SK-N-SH (cell line): ENCODE measurements around the gene SAGE1. TPM values are rescaled to one million over a fixed set of nuclear protein-coding genes. Genes with fewer than 3 reads are reported as not detected.
A peak's percentile ranks its signal among the peaks of the same experiment; 100 is the strongest.
"Not testable (repeated sequence)": the region's sequence is repeated elsewhere in the genome, so short reads cannot be mapped to it uniquely, and the experiment has no call there.

Experiments
- CTCF ChIA-PET: fragments of 300-600, 350-600 bp; formaldehyde crosslinking; extraction: SDS; loops from one replicate; lab custom pipeline; 2021; lab: Yijun Ruan, JAX
- POLR2A ChIA-PET: fragments of 350-600 bp; sonication (Branson Sonifier 250); formaldehyde crosslinking; extraction: SDS; loops from one replicate; lab custom pipeline; 2020; ENCODE audit warnings: antibody characterized with exemption, inconsistent platforms; lab: Yijun Ruan, JAX
- DNase-seq: peaks from one replicate; pipeline ENCODE4 v3.0.0; 2012
- H2AFZ ChIP-seq: fragments of 200-600 bp; sonication (generic); 2 replicates; pipeline ENCODE4 v1.8.1; 2016; ENCODE audit warnings: antibody characterized with exemption, mild to moderate bottlenecking, low read depth
- H3F3A ChIP-seq: fragments of 200-600 bp; sonication (generic); replicated peaks from 2 replicates; pipeline ENCODE3; 2016; ENCODE audit warnings: antibody characterized with exemption, mild to moderate bottlenecking; ENCODE audit not compliant: insufficient read depth
- H3K27ac ChIP-seq, 2 experiments: fragments of 200-500 bp in 1 of 2; fragments of 200-600 bp in 1 of 2; sonication (Bioruptor generic) in 1 of 2; sonication (generic), shearing (Covaris generic) in 1 of 2; 2 replicates each; pipeline versions ENCODE4 v1.5.1 to v1.6.1; 2014 to 2016; ENCODE audit warnings: low read depth in 2 of 2, inconsistent platforms in 1 of 2, low read length in 1 of 2, mild to moderate bottlenecking in 1 of 2, mixed read lengths in 1 of 2
- H3K27me3 ChIP-seq: fragments of 200-600 bp; sonication (generic), shearing (Covaris generic); 2 replicates; pipeline ENCODE4 v1.6.1; 2016; ENCODE audit warnings: mixed run types; ENCODE audit not compliant: insufficient read depth
- H3K36me3 ChIP-seq, 2 experiments: fragments of 200-500 bp in 1 of 2; fragments of 200-600 bp in 1 of 2; sonication (Bioruptor generic) in 1 of 2; sonication (generic) in 1 of 2; replicated peaks in 1 of 2; 2 replicates each; pipeline versions ENCODE3 to v1.5.1; 2014 to 2016; ENCODE audit warnings: low read length in 1 of 2, mild to moderate bottlenecking in 1 of 2; ENCODE audit not compliant: insufficient read depth in 2 of 2, control insufficient read depth in 1 of 2
- H3K4me1 ChIP-seq, 2 experiments: fragments of 200-500 bp in 1 of 2; fragments of 200-600 bp in 1 of 2; sonication (Bioruptor generic) in 1 of 2; sonication (generic), shearing (Covaris generic) in 1 of 2; 2 replicates each; pipeline versions ENCODE4 v1.5.1 to v1.6.1; 2014 to 2016; ENCODE audit warnings: low read depth in 1 of 2, low read length in 1 of 2, mixed run types in 1 of 2; ENCODE audit not compliant: insufficient read depth in 2 of 2, control insufficient read depth in 1 of 2
- H3K4me2 ChIP-seq: fragments of 200-600 bp; sonication (generic), shearing (Covaris generic); 2 replicates; pipeline ENCODE4 v1.6.1; 2017; ENCODE audit warnings: mixed run types
- H3K4me3 ChIP-seq, 2 experiments: fragments of 200-500 bp in 1 of 2; fragments of 200-600 bp in 1 of 2; sonication (Bioruptor generic) in 1 of 2; sonication (generic), shearing (Covaris generic) in 1 of 2; 2 replicates each; pipeline versions ENCODE4 v1.5.1 to v1.8.1; 2014 to 2016; ENCODE audit warnings: low read depth in 2 of 2, inconsistent platforms in 1 of 2, low read length in 1 of 2, mild to moderate bottlenecking in 1 of 2, mixed read lengths in 1 of 2, moderate library complexity in 1 of 2
- H3K79me2 ChIP-seq: fragments of 200-600 bp; sonication (generic); 2 replicates; pipeline ENCODE4 v1.8.1; 2017; ENCODE audit warnings: mild to moderate bottlenecking; ENCODE audit not compliant: insufficient read depth
- H3K9ac ChIP-seq: fragments of 200-600 bp; sonication (generic); 2 replicates; pipeline ENCODE4 v1.6.1; 2017; ENCODE audit warnings: mixed run types
- H3K9me2 ChIP-seq: fragments of 200-600 bp; sonication (generic); 2 replicates; pipeline ENCODE4 v1.6.1; 2017; ENCODE audit warnings: mixed run types
- H3K9me3 ChIP-seq: fragments of 200-600 bp; sonication (generic); 2 replicates; pipeline ENCODE4 v1.6.1; 2017; ENCODE audit warnings: mixed run types, mild to moderate bottlenecking, moderate library complexity
- H4K20me1 ChIP-seq: fragments of 200-600 bp; sonication (generic); 2 replicates; pipeline ENCODE4 v1.6.1; 2017; ENCODE audit warnings: mild to moderate bottlenecking, mixed run types; ENCODE audit not compliant: insufficient read depth
- CHD2 ChIP-seq: fragments of 150-350 bp; IDR thresholded peaks from 2 replicates; pipeline ENCODE4 v1.6.1; 2018; ENCODE audit warnings: low read length; ENCODE audit not compliant: partially characterized antibody
- CTCF ChIP-seq: fragments of 200-600 bp; sonication (generic); IDR thresholded peaks from 2 replicates; pipeline ENCODE4 v1.6.1; 2017; ENCODE audit warnings: antibody characterized with exemption, mild to moderate bottlenecking, moderate library complexity
- ELF1 ChIP-seq: IDR thresholded peaks from 2 replicates; pipeline ENCODE4 v1.4.0; 2012
- FOXJ3 ChIP-seq: sonication (generic); formaldehyde crosslinking; IDR thresholded peaks from 2 replicates; pipeline ENCODE4 v1.5.1; 2020; ENCODE audit warnings: mild to moderate bottlenecking, missing genetic modification reagents
- GATA2 ChIP-seq: sonication (generic); formaldehyde crosslinking; IDR thresholded peaks from 2 replicates; pipeline ENCODE4 v1.5.0; 2020; ENCODE audit warnings: mild to moderate bottlenecking, missing genetic modification reagents
- IRF3 ChIP-seq: fragments of 150-350 bp; IDR thresholded peaks from 2 replicates; pipeline ENCODE4 v1.6.1; 2016; ENCODE audit warnings: mild to moderate bottlenecking, low read depth, low read length
- MAX ChIP-seq: IDR thresholded peaks from 2 replicates; pipeline ENCODE4 v1.4.0; 2012; ENCODE audit warnings: low read depth
- MEF2A ChIP-seq: IDR thresholded peaks from 2 replicates; pipeline ENCODE4 v1.4.0; 2012; ENCODE audit warnings: low read depth, borderline replicate concordance
- MXI1 ChIP-seq: IDR thresholded peaks from 2 replicates; pipeline ENCODE4 v1.6.1; 2012; ENCODE audit warnings: mild to moderate bottlenecking, low read depth, low read length, improper control_type of control experiment
- NFIC ChIP-seq: IDR thresholded peaks from 2 replicates; pipeline ENCODE4 v1.4.0; 2012; ENCODE audit warnings: borderline replicate concordance
- RAD21 ChIP-seq: IDR thresholded peaks from 2 replicates; pipeline ENCODE4 v1.6.1; 2012; ENCODE audit warnings: mild to moderate bottlenecking, low read length
- RFX5 ChIP-seq: IDR thresholded peaks from 2 replicates; pipeline ENCODE4 v1.6.1; 2012; ENCODE audit warnings: mild to moderate bottlenecking, improper control_type of control experiment, low read length
- TEAD4 ChIP-seq: IDR thresholded peaks from 2 replicates; pipeline ENCODE4 v1.4.0; 2012; ENCODE audit warnings: mild to moderate bottlenecking, borderline replicate concordance; ENCODE audit not compliant: insufficient read depth
- USF1 ChIP-seq: IDR thresholded peaks from 2 replicates; pipeline ENCODE4 v1.4.0; 2012; ENCODE audit warnings: low read depth, borderline replicate concordance
- WGBS: methylation state at CpG from one replicate; pipeline ENCODE4 v1.1.6; 2017; ENCODE audit warnings: low lambda C conversion rate; 5-methylcytosine and 5-hydroxymethylcytosine counted together
- polyA plus RNA-seq, 3 experiments: library from polyadenylated mRNA; depleted of rRNA; stranded (reverse); fragments of >200 nt; gene quantifications; 2 replicates each; pipeline ENCODE4 v1.2.3, GENCODE V29; 2012

The SAGE1 gene
- polyA plus RNA-seq, 1 of the 3 experiments (the other 2 are of a cell fraction): not detected

GRCh38 chrX:135888230-135888629 lies 5.3 kb upstream of the SAGE1 start:
- H3K4me2 ChIP-seq, H3F3A ChIP-seq, POLR2A ChIA-PET, H3K27ac ChIP-seq, H2AFZ ChIP-seq, CTCF ChIA-PET, H3K36me3 ChIP-seq, H3K9me3 ChIP-seq, H3K4me3 ChIP-seq, H3K4me1 ChIP-seq, H4K20me1 ChIP-seq, DNase-seq, H3K79me2 ChIP-seq, H3K27me3 ChIP-seq, H3K9me2 ChIP-seq, H3K9ac ChIP-seq: not testable (repeated sequence)
- 45% methylated on average over 12 of the region's 18 CpGs for WGBS

- H3K9ac ChIP-seq, H3K9me3 ChIP-seq, H3K27ac ChIP-seq, H2AFZ ChIP-seq, H3K27me3 ChIP-seq, H3K4me2 ChIP-seq, H4K20me1 ChIP-seq, POLR2A ChIA-PET, H3K4me3 ChIP-seq, H3K36me3 ChIP-seq, H3K9me2 ChIP-seq, H3K4me1 ChIP-seq, H3K79me2 ChIP-seq, H3F3A ChIP-seq, CTCF ChIA-PET: not testable (repeated sequence)
- 18% methylated on average over 5 of the region's 15 CpGs for WGBS
- DNase-seq: peak; percentile 24
- TF ChIP-seq CTCF (peak; percentile 34; the same call in 1 of the 2 replicates), ELF1 (peak; percentile 60; the same call in 1 of the 2 replicates)
These were observed 4.5 kb upstream of the SAGE1 start for GRCh38 chrX:135888976-135889375.

GRCh38 chrX:135890087-135890585 lies 3.4 kb upstream of the SAGE1 start:
- no peak overlapping the region for H3K27ac ChIP-seq
- no peaks in the 10 kb centered on the region for H3K79me2 ChIP-seq
- H3K4me1 ChIP-seq: no peaks in the 10 kb centered on the region
- WGBS: 16% methylated on average over 14 of the region's 14 CpGs
- no peaks in the 10 kb centered on the region for H4K20me1 ChIP-seq
- no peaks in the 10 kb centered on the region for H3K9me2 ChIP-seq
- ChIA-PET POLR2A (no interaction called here), CTCF (no interaction called here)
- H3K4me3 ChIP-seq: no peak overlapping the region
- DNase-seq: no peak
- H3K36me3 ChIP-seq: no peaks in the 10 kb centered on the region
- no peaks in the 10 kb centered on the region for H3F3A ChIP-seq
- no peak for TF ChIP-seq TEAD4
- TF ChIP-seq IRF3: no peak
- no peak for TF ChIP-seq RAD21
- no peak for TF ChIP-seq MEF2A
- no peak for TF ChIP-seq CHD2
- no peak for TF ChIP-seq MXI1
- no peak for TF ChIP-seq FOXJ3 (CRISPR knock-in tag)
- TF ChIP-seq NFIC: no peak
- TF ChIP-seq GATA2 (CRISPR knock-in tag): no peak
- no peak for TF ChIP-seq USF1
- TF ChIP-seq RFX5: no peak
- TF ChIP-seq MAX: no peak
- no peak for TF ChIP-seq CTCF
- TF ChIP-seq ELF1: no peak
- TF ChIP-seq, all 33 proteins: peak for 0
- Histone ChIP-seq H3K4me2 (no peak overlapping the region), H3K9ac (no peak overlapping the region), H3K9me3 (no peaks in the 10 kb centered on the region), H2AFZ (no peak overlapping the region), H3K27me3 (peaks cover 6% of the 10 kb centered on the region; the same call in 1 of the 2 replicates)
